CD4-positive, alpha-beta T cell treated with Interleukin-12 subunit alpha and Interleukin-12 subunit beta, for 1 hour (primary cell): Measurements from ENCODE around the gene ATF6.

Experiments
- DNase-seq: peaks from one replicate; pipeline ENCODE4 v3.0.0-alpha.2; 2020

The ATF6 gene

DNA sequence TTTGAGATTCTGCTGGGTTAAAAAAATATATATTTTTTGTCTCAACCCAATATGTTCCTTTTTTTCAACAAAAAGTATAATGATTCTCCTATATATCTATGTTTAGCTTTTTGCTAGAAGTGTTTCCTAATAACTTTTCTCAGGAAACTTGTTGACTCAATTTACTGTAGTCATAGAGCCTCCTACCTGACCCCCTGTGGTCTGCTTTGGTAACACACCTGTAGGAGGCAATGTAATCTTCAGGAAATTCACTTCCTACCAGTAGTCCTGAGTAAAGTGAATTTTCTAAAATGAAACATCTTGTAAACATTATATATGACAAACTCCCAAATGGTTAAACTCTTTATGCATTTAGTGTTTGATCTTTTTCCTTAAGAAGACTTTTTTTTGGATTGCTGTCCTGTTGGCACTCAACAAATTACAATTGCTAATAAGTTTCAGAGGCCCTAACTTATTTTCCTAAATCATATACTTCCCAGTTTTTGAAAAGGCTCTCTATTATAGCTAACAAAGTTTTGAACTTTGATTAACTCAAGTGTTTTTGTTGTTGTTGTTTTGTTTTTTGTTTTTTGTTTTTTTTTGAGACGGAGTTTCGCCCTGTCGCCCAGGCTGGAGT is 139.3 kb downstream of the ATF6 start:
- DNase-seq = peak; percentile 24

DNA sequence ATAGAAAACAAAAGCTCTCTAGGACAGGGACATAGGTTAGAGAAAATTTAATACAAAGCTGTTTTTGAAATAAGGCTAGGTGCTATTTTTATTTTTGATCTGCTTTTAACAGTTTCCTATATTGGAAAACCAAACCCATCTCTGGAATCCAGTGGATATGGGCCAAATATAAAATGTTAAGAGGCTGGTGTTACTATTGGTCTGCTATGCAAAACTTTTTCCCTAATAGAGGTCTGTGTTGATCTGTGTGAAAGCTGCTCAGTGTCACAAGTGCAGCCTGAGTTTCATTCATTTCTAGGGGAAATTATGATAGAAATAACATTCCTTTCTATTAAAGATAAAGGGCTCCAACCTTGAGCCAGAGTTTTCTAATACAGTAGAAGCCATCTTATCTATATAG is 141.1 kb downstream of the ATF6 start:
- no peak for DNase-seq

DNA sequence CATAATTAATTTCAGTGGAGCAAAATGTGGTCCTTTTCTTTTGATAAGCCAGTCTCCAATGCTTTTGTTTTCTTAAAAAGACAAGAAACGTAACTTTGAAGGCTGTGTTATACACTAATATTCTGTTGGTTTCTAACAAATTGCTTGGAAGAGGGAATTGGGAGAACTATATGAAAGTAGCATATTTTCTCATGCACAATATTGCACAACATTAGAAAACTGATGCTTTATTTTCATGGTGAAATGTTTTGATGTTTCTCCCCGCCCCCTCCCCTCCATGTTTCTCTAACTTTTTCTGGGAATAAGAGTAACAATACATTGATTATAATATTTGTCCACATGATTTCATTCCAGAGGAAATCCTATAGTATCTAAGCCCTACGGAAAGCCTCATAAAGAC is 142.1 kb downstream of the ATF6 start:
- DNase-seq = no peak

DNA sequence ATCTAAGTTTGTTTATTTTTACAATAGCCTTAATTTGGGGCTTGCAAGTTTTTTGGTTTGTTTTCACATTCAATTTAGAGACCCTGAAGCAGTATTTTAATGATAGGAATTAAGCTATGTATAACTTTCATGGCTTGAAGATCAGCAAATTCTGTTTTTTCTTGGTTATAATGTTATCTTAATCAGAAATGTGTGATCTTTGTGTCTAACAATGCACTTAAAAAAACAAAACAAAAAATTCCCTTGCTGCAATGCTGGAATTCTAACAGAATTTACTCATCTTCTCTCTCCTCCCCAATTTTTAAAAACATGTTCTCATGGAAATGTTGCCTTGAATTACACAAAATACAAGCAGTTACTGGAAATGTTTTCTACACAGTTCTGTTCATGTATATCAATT is 144.5 kb downstream of the ATF6 start:
- no peak for DNase-seq

DNA sequence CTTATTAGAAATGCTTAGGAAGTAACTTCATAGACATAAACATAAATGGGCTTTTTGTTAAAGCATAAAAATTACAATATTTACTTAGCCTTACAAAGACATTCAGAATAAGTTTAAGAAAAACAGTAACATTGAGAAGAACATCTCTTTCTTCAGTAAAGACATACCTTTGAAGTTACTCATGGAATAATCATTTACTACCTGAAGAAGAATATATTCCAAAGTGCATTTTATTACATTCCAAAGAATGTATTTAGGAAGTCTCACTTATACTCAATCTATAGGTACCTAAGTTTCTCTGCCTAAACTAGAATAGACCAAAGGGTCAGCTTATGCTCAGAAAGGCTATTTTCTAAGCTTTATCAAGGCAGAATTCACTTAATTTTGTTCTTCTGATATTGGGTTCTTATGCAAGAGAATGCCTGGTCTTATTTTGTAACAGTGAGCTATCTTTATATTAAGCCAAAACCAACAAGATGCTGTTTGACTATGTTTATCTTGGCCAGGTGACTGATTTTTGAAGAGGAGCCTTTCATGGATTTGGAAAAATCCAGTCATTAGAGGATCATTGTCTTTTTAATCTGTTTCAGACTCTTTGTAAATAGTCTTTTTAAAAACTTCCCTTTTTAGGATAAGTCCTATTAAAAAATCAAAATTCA is 147.5 kb downstream of the ATF6 start:
- no peak for DNase-seq

DNA sequence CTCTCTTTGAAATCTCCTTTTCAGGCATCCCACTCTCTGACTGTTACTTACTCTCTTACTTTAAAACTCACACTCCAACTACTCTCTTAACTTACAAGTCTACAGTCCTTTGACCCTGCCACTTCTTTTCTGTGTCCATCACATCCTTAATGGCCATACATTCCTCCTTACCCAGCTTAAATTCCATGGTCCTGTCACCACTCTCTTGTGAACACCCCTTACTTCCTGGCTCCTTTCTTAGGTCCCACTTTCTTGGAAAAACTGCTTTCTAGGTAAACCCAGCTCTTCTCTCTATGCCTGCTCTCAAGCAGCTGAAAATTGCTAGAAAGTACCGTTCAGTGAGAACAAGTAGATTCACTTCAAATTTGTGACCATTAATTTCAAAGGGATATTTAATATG is 148.5 kb downstream of the ATF6 start:
- DNase-seq = no peak

DNA sequence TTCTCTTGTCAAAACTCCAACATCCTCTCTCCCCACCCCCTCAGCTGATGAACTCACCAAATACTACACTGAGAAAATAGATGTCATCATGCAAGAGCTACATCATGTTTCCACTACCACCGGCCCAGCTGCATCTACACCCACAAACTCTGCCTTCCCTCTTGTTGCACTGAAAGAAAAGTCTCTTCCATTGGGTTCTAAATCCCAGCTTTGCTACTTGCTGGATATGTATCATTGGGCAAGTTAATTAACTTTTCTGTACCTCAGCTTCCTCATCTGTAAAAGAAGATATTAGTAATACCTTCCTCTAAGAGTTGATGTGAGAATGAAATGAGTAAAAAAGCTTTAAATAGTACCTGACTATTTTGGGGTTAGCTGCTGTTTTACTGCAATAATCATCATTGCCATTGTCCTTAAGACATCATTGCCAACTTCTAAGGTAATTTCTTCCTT is 149.0 kb downstream of the ATF6 start:
- DNase-seq = no peak

DNA sequence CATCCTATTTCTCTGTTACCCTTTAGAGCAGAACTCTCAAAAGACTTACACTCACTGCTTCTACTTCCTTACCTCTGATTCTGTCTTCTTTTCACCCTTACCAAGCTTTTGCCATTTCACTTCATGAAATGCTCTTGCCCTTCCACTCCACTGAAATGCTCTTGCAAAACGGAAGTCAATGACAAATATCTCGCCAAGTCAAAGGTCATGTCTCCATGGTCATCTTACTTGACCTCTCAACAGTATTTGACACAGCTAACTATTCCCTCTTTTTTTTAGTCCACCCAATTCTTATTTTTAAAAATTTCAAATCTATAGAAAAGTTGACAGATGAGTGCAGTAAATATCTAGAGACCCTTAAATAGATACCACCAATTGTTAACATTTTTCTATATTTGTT is 149.9 kb downstream of the ATF6 start:
- no peak for DNase-seq

DNA sequence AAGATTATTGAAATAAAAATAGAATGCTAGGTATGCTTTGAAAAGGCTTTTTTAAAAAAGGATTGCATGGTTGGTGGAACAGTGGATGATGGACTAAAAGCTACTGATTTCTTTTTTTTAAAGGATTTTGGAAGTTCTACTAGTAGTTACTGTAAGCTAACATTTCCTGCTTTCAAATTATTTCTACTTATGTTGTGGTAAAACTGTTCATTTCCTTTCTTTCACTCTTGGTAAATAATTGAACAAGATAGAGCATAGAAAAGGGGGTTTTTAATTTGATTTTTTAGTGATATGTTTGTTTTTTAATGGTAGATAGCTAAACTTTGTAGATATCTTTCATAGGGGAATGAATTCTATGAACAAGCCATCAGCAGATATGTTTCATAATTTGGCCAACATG is 153.1 kb downstream of the ATF6 start:
- no peak for DNase-seq

DNA sequence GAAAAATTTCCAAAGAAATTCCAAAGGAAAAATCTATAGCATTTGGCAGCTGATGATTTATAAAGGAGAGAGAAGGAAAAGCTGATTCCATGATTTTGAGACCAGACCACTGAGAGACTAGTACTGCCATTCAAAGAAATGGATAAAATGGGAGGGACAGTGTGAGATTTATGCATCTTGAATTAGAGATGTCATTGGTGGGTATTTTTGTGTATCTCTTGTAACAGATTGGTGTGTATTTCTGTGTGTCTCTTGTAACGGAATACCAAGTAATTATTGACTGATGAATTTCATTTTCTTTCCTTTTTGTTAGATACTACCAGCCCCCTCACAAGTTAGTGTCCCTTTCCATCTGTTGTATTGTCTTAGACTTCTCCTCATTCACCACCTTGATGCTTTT is 155.4 kb downstream of the ATF6 start:
- no peak for DNase-seq

DNA sequence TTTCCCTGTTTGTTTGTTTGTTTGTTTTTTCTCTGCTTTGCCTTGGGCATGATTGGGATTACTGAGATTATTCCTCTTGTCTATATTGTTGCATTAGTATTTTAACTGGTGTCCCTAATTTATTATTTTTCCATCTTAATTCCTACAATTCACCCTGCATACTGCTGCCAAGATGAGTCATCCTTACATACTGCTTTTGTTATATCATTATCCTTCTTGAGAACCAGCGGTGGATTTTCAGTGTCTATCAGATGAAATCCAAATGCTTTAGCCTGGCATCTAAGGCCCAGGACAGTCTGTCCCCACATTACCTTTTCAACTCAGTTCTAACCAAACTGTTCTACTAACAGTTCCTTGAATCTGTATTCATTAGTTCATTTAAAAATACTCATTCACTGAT is 155.9 kb downstream of the ATF6 start:
- no peak for DNase-seq

DNA sequence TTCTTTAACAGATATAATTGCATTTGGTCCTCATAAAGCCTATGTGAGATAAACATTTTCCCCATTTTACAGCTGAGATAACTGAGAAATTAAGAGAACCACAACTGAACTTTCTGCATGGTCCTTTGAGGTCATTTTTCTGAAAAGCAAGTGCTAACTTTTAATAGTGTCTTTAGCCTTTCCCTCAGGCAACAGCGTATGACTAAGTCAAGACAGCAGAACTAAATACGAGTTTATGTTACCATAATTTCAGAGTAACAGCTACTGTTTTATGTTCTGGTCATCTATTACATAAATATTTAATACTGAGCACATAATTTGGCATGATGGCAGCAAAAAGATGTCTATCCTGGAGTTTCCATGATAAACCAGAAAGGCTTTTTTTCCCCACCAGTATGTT is 161.9 kb downstream of the ATF6 start:
- DNase-seq = no peak

DNA sequence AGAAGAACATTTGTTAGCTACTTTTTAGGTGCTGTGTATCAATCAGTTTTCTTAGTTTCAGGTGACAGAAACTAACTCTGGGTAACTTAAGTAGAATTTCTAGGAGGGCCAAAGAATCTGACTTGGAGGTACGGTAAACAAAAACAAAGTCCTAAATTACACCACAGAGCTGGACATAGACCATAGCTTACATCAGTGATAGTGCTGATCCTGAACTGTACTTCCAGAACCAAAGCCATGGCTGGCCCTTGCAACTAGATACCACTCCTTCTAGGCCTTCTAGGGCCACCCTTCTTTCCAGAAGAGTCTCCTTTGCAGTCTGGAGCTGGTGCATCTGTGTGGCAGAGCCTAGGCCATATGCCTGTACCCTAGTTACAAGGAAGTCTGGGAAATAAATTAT is 163.0 kb downstream of the ATF6 start:
- no peak for DNase-seq

DNA sequence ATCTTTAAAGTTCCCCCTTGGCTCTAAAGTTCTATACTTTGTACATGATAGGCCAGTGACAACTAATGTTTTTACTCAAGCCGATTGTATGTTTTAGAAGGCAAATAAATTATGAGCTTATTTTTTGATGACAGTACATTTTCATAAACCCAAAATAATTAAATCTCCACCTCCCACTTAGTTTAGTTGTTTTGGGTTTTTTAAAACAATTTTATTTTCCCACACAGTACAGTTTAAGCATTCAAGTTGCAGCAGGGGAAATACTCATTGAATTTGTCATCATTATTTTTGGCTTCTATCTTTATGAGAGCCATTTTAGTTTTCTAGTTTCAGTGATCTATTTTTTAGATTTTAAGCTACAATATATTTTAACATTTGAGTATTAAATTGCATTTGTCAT is 163.9 kb downstream of the ATF6 start:
- DNase-seq = no peak

DNA sequence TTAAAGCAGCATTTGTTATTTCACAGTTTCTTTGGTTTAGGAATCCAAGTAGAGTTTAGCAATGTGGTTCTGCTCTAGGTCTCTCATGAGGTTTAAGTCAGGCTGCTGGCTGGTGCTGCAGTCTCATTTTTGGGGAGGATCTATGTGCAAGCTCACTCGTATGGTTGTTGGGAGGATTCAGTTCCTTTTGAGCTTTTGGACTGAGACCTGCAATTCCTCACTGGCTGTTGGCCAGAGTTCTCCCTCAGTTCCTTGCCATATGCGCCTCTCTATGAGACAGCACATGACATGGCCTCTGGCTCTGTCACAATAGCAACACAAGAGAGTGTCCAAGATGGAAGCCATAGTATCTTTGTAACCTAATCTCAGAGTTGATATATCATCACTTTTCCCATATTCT is 166.5 kb downstream of the ATF6 start:
- no peak for DNase-seq

DNA sequence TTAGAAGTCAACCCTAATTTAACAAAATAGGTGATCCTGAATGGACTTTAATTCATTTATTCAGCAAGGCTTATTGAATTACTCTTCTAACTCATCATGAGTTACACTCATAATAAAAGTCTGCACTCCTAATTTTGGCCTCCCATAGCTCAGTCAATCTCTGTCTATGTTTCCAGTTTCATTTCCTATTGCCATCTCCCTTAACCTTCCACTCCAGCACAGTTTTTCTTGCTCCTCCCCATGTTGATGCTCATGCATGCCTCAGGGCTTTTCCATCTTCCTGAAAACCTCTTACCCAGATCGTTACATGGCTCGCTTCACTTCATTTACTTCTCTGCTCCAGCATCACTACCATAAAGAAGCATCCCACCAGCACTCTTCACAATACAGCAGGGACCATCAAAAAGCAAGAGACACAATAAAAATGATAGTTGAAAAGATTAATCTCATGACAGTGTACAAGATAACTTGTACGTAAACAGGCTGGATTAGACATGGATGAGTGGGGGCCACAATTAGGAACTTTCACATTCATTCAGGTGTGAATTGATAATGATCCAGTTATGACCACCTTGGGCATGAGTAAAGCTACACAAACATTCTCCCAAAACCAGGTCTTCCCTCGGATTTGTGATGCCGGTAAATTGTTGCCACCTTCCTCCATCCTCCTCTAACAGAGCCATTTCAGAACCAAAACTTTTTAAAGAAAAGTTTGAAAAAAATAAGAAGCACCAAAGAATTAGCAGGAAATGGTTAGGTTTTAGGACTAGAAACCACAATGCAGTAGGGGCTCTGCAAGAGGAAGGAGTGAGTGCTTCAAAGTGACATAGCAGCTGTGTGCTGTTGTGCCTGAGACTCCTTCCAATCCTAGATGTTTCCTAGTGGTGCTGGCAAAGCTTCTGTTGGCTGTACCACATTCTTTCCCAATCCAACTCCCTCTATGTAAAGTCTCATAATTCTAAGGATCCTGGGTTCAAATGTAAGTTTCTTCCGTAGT is 167.8 kb downstream of the ATF6 start:
- DNase-seq = peak; percentile 40

DNA sequence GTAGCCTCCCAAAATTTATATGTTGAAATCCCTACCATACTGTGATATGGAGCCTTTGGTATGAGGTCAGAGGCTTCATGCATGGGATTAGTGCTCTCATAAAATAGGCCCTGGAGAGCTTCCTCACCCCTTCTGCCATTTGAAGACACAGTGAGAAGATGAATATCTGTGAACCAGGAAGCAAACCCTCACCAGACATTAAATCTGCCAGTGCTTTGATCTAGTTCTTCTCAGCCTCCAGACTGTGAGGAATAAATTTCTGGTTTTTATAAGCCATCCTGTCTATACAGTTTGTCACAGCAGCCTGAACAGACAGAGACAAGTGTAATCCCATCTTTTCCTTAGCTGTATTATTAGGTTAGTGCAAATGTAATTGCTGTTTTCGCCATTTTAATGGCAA is 169.1 kb downstream of the ATF6 start:
- DNase-seq = no peak

DNA sequence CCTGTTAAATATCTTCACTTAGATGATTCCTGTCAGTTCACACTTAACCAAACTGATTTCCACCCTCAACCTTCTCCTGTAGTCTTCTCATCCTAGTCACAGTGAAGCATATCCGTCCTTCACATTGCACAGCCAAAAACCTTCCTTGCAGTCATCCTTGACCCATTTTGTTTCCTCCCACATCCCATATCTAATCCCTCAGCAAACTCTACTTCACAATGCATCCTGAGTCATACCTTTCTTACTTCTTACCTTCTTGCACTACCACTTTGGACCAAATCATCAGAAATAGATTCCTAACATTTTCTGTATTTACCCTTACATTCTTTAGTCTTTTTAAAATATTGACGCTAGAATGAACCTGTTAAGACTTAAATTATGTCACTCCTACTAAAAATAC is 170.7 kb downstream of the ATF6 start:
- no peak for DNase-seq

DNA sequence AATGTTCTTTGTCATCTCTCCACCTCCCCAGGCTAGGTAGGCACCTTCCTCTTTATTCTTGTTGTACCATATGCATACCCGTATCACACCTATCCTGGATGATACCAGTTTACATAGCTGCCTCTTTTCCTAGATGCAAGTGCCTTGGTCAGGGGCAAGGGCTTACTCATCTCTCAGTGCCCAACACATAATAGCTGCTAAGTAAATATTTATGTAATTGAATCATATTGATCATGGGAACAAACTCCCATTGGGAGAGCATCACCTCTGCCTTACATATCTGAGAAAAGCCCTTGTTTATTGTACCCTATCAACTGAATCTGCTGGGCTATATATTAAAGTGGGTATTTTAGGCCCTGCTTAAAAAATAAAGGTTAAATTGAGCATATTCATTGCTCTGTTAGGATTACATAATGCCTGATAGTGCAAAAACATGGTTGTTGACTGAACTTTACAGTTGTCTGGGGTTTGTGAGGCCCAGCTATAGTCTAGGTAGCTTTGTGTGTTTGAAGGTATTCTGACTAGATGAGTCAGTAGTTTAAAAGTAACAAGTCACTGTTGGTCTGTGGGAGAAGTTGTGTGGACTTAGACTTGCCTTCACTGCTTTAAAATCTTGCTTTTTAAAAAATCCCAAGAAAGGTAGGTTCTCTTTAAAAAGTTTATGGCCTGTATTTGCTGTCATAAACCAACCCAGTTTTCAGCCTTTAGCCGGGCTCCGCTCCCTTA is 174.9 kb downstream of the ATF6 start:
- DNase-seq = no peak

DNA sequence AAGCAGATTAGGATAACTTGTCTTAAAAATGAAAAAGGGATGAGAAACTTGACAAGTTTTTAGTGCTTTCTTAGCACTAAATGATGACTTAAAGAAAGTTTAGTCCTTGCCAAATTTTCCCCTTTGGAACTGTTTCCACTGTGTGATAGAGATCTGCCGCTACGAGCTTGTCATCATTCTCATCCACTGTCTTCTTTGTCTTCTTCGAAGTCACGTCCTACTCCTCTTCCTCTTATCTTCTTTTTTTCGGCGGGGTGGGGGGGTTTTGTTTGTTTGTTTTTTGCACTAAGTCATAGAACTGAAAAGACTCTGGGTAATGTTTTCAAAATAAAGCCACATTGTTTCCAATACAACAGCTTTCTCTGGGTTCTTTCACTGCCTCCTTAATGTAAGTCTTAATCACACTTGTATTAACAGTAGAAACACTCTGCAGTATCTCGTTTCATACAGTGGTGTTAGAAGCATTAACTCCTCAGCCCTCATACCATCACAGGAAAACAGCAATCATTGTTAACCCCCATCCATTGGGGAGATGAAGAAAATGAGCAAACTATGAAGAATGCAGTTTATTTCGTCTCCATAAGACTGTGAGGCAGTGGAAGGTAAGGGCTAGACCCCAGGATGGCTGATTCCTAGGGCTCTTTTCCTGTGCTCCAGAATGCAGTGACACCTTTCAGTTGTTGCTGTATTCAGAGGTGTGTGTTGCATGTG is 175.8 kb downstream of the ATF6 start:
- DNase-seq = no peak

DNA sequence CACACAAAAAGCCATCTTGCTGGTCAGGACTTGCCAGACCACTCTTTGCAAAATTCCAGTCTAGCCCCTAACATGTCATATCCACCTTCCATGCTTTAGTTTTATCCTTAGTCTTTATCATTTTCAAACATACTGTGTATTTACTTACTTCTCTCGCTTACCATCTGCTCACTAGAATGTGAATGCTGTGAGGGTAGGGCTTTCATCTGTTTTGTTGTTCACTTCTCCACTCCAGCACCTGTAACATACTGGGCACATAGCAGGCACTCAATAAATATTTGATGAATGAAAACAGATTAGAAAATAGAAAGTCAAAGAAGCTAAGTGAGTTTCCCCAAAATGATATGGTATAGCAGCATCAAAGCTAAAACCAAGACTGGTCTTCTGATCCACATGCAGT is 177.6 kb downstream of the ATF6 start:
- DNase-seq = no peak

DNA sequence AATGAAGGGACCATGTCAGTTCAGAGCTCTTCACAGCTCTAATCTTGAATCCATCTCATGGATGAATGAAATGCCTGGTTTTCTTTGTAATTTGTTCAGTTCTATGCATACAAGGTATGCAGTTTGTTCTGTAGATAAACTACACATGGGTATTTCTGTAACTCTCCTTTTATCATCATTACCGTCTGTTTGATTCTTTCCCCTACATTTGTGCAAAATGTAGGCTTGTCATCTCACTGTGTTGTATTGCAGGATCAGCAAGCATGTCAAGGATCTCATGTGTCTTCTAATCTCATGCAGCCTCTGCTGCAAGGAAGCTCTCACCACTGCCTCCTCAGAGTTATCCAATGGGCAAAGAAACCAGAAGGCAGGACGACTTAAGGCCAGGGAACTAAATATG is 178.3 kb downstream of the ATF6 start:
- DNase-seq = no peak
